NT2/D1 (cell line): ENCODE measurements around the gene HOXD3.

Source experiments
- SUZ12 ChIP-seq: IDR thresholded peaks from 2 replicates; pipeline ENCODE4 v1.6.1; 2011; ENCODE audit not compliant: insufficient read length, insufficient read depth; ENCODE audit errors: extremely low read depth
- YY1 ChIP-seq: IDR thresholded peaks from 2 replicates; pipeline ENCODE4 v1.6.1; 2011; ENCODE audit not compliant: insufficient read length, insufficient read depth

DNA sequence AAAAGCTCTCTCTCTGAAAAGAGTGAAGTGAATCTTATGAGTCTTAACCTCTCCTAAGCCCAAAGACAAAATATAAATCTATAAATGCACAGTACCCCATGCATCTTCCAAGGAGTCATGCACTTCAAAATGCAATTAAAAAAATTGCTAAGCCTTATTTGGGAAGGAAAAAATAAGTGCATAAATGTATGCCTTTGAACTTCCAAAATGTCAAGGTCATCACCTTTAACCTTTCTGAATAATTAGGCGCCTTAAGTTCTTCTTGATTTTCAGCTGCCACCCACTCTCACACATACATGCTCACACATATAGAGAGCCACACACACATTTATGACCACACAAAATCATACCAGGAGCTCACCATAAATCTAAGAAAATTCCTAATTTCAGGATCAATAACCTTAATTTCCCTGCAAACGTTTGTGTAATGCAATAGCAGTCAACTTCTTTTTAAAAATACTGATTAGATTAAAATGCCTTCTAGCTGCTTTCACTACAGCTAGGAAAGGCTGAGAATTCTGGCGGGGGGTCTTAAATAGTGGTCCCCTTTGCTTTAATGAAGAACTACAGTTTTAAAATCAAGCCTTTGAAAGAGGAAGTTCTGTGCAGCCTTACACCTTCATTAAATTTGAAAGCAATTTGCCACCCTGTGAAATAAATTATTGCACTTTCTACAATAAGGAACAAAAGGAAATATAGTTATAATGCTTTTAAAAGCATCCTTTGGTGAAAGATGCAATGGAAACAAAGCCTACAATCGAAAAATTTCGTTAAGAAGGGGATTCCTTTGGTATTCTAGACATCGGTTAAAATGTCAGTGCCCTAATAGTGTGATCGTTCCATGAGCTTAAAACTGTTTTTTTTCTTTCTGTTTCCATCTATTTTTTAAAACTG lies 46.4 kb upstream of the HOXD3 start:
- TF ChIP-seq YY1 (no peak), SUZ12 (no peak)
